Activated CD4-positive, alpha-beta T cell treated with anti-CD3 and anti-CD28 coated beads, Interleukin-2, amount 50 U/mL, for 16 hours (primary cell): ENCODE results near the gene CNR2.
"Not testable (repeated sequence)": the region's sequence is repeated elsewhere in the genome, so short reads cannot be mapped to it uniquely, and the experiment has no call there.

Experiments
- DNase-seq: peaks from one replicate; pipeline ENCODE4 v3.0.0-alpha.2; 2020

CNR2 gene

GRCh38 chr1:23882746-23883145 lies 30.4 kb downstream of the CNR2 start:
- no peak for DNase-seq

GRCh38 chr1:23879809-23880208 lies 33.4 kb downstream of the CNR2 start:
- no peak for DNase-seq

GRCh38 chr1:23878668-23879067 lies 34.5 kb downstream of the CNR2 start:
- DNase-seq: no peak

- no peak for DNase-seq
Measured at GRCh38 chr1:23875382-23875781, 37.8 kb downstream of the CNR2 start.

GRCh38 chr1:23872421-23872820 lies 40.7 kb downstream of the CNR2 start:
- no peak for DNase-seq

GRCh38 chr1:23869051-23869450 lies 44.1 kb downstream of the CNR2 start:
- no peak for DNase-seq

- no peak for DNase-seq
Measured at GRCh38 chr1:23868557-23869016, 44.6 kb downstream of the CNR2 start.

GRCh38 chr1:23867895-23868556 lies 45.1 kb downstream of the CNR2 start, which contains the start of gene FUCA1:
FUCA1 (minus strand) TSS chr1:23868290; CDS start chr1:23868286, 4 bp downstream.
- peak; percentile 95 for DNase-seq

GRCh38 chr1:23867542-23867894 lies 45.6 kb downstream of the CNR2 start:
- no peak for DNase-seq

- no peak for DNase-seq
Measured at GRCh38 chr1:23865543-23865930, 47.6 kb downstream of the CNR2 start.

- DNase-seq: no peak
Measured at GRCh38 chr1:23864801-23865542, 48.2 kb downstream of the CNR2 start.

- DNase-seq: no peak
Measured at GRCh38 chr1:23862640-23863039, 50.5 kb downstream of the CNR2 start.

GRCh38 chr1:23854568-23854967 lies 58.6 kb downstream of the CNR2 start:
- DNase-seq: no peak

GRCh38 chr1:23853124-23853523 lies 60.0 kb downstream of the CNR2 start:
- DNase-seq: not testable (repeated sequence)

- not testable (repeated sequence) for DNase-seq
Measured at GRCh38 chr1:23851406-23851805, 61.8 kb downstream of the CNR2 start.

GRCh38 chr1:23848673-23849616 lies 64.2 kb downstream of the CNR2 start:
- DNase-seq: no peak

GRCh38 chr1:23847482-23848095 lies 65.6 kb downstream of the CNR2 start:
- not testable (repeated sequence) for DNase-seq

- no peak for DNase-seq
Measured at GRCh38 chr1:23845163-23845562, 68.0 kb downstream of the CNR2 start.

- no peak for DNase-seq
Measured at GRCh38 chr1:23843644-23844043, 69.5 kb downstream of the CNR2 start.

- DNase-seq: peak; percentile 68
Measured at GRCh38 chr1:23838401-23838866, 74.7 kb downstream of the CNR2 start.

GRCh38 chr1:23837908-23838307 lies 75.3 kb downstream of the CNR2 start:
- DNase-seq: no peak

- DNase-seq: peak; percentile 23
Measured at GRCh38 chr1:23836037-23836436, 77.1 kb downstream of the CNR2 start.

GRCh38 chr1:23834156-23834555 lies 79.0 kb downstream of the CNR2 start:
- DNase-seq: not testable (repeated sequence)
